HG03342 (cell line): ENCODE data around the gene RAB6D.
"Not testable (repeated sequence)": the region's sequence is repeated elsewhere in the genome, so short reads cannot be mapped to it uniquely, and the experiment has no call there.

Source experiments
- ATAC-seq: cut with Tn5 transposase; IDR thresholded peaks from one replicate; pipeline ENCODE4 v1.9.1; 2021; ENCODE audit warnings: mild to moderate bottlenecking, moderate library complexity; ENCODE audit not compliant: unreplicated experiment

RAB6D gene

GRCh38 chr2:131367352-131367751 is 3.4 kb upstream of the RAB6D start:
- no peak for ATAC-seq

GRCh38 chr2:131366643-131367042 is 2.7 kb upstream of the RAB6D start:
- ATAC-seq, result no peak

- no peak for ATAC-seq
Measured at GRCh38 chr2:131365452-131365851, 1.5 kb upstream of the RAB6D start.

GRCh38 chr2:131363213-131363612 is 755 bp downstream of the RAB6D start:
- not testable (repeated sequence) for ATAC-seq

GRCh38 chr2:131361773-131362172 is 2.2 kb downstream of the RAB6D start:
- ATAC-seq, result not testable (repeated sequence)

- ATAC-seq, result not testable (repeated sequence)
Measured at GRCh38 chr2:131353167-131353697, 10.7 kb downstream of the RAB6D start.

GRCh38 chr2:131349021-131349420 is 14.9 kb downstream of the RAB6D start:
- no peak for ATAC-seq

GRCh38 chr2:131347035-131347434 is 16.9 kb downstream of the RAB6D start:
- ATAC-seq, result not testable (repeated sequence)

- ATAC-seq, result not testable (repeated sequence)
Measured at GRCh38 chr2:131339307-131339706, 24.7 kb downstream of the RAB6D start.

GRCh38 chr2:131335319-131335718 is 28.6 kb downstream of the RAB6D start:
- not testable (repeated sequence) for ATAC-seq

- ATAC-seq, result not testable (repeated sequence)
Measured at GRCh38 chr2:131332709-131333108, 31.3 kb downstream of the RAB6D start.

- not testable (repeated sequence) for ATAC-seq
Measured at GRCh38 chr2:131331000-131331399, 33.0 kb downstream of the RAB6D start.

- ATAC-seq, result no peak
Measured at GRCh38 chr2:131322209-131322608, 41.8 kb downstream of the RAB6D start.

- ATAC-seq, result not testable (repeated sequence)
Measured at GRCh38 chr2:131321344-131321743, 42.6 kb downstream of the RAB6D start.

GRCh38 chr2:131311001-131311400 is 53.0 kb downstream of the RAB6D start:
- ATAC-seq, result not testable (repeated sequence)
